G401.6 (cell line): ENCODE data around the gene GORAB.

Experiments used
- FAIRE-seq: peaks from 2 replicates; lab custom pipeline; 2012; peaks lifted over from hg19 to GRCh38; lab: Jason Lieb, UNC

The GORAB gene

GRCh38 chr1:170539154-170539553 lies 7.2 kb downstream of the GORAB start:
- FAIRE-seq = no peak

- no peak for FAIRE-seq
Measured at GRCh38 chr1:170544624-170545023, 12.7 kb downstream of the GORAB start.

GRCh38 chr1:170545476-170545875 lies 13.5 kb downstream of the GORAB start:
- no peak for FAIRE-seq

- no peak for FAIRE-seq
Measured at GRCh38 chr1:170547255-170547654, 15.3 kb downstream of the GORAB start.

GRCh38 chr1:170548497-170548896 lies 16.5 kb downstream of the GORAB start:
- peak; percentile 49 for FAIRE-seq

GRCh38 chr1:170555370-170555769 lies 23.4 kb downstream of the GORAB start:
- no peak for FAIRE-seq

GRCh38 chr1:170556917-170557316 lies 25.0 kb downstream of the GORAB start:
- no peak for FAIRE-seq

GRCh38 chr1:170558731-170559130 lies 26.8 kb downstream of the GORAB start:
- FAIRE-seq = no peak

GRCh38 chr1:170559166-170559565 lies 27.2 kb downstream of the GORAB start:
- FAIRE-seq = no peak

- no peak for FAIRE-seq
Measured at GRCh38 chr1:170560681-170561285, 28.8 kb downstream of the GORAB start.

GRCh38 chr1:170562646-170563338 lies 30.8 kb downstream of the GORAB start:
- FAIRE-seq = no peak

- no peak for FAIRE-seq
Measured at GRCh38 chr1:170567214-170567613, 35.2 kb downstream of the GORAB start.

GRCh38 chr1:170568197-170568596 lies 36.2 kb downstream of the GORAB start:
- no peak for FAIRE-seq

GRCh38 chr1:170576980-170577379 lies 45.0 kb downstream of the GORAB start:
- FAIRE-seq = no peak

- no peak for FAIRE-seq
Measured at GRCh38 chr1:170578359-170578758, 46.4 kb downstream of the GORAB start.

GRCh38 chr1:170580636-170581440 lies 48.9 kb downstream of the GORAB start:
- FAIRE-seq = no peak

GRCh38 chr1:170583186-170583585 lies 51.2 kb downstream of the GORAB start:
- no peak for FAIRE-seq

- FAIRE-seq = no peak
Measured at GRCh38 chr1:170586321-170587252, 54.6 kb downstream of the GORAB start.

- FAIRE-seq = no peak
Measured at GRCh38 chr1:170587253-170587593, 55.3 kb downstream of the GORAB start.

- FAIRE-seq = no peak
Measured at GRCh38 chr1:170590921-170591705, 59.1 kb downstream of the GORAB start.

GRCh38 chr1:170592591-170593111 lies 60.7 kb downstream of the GORAB start:
- no peak for FAIRE-seq
